ENCODE data around the gene PCDHA1.

- no peak for TF ChIP-seq EZH2 (IDR thresholded peaks at IDR 0.05; ENCODE audit: borderline replicate concordance, low read depth, low read length, severe bottlenecking)
- TF ChIP-seq, protein P1, sequence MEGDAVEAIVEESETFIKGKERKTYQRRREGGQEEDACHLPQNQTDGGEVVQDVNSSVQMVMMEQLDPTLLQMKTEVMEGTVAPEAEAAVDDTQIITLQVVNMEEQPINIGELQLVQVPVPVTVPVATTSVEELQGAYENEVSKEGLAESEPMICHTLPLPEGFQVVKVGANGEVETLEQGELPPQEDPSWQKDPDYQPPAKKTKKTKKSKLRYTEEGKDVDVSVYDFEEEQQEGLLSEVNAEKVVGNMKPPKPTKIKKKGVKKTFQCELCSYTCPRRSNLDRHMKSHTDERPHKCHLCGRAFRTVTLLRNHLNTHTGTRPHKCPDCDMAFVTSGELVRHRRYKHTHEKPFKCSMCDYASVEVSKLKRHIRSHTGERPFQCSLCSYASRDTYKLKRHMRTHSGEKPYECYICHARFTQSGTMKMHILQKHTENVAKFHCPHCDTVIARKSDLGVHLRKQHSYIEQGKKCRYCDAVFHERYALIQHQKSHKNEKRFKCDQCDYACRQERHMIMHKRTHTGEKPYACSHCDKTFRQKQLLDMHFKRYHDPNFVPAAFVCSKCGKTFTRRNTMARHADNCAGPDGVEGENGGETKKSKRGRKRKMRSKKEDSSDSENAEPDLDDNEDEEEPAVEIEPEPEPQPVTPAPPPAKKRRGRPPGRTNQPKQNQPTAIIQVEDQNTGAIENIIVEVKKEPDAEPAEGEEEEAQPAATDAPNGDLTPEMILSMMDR (IDR thresholded peaks at IDR 0.05; ENCODE audit: borderline replicate concordance, extremely low read depth, low read length, poor library complexity, severe bottlenecking): no peak
These were observed 265.6 kb downstream of the PCDHA1 start for GRCh38 chr5:141051521-141051866.

All from DND-41 (cell line).